ENCODE data around the gene KCNIP4. TPM values are rescaled to one million over a fixed set of nuclear protein-coding genes. Genes with fewer than 3 reads are reported as not detected.

Gene KCNIP4
- total RNA-seq, 3 donors from 2014 or later (not counting 1 experiment from before 2014, with no cell fraction given) = not detected

- no peak for DNase-seq
- Mint-ChIP-seq H3K36me3 (no peaks in the 10 kb centered on the region), H3K9me3 (peaks cover 0 to 8% of the 10 kb centered on the region in 2 donors), H3K4me3 (no peak overlapping the region), H3K27ac (no peak overlapping the region), H3K27me3 (ENCODE audit: low read depth in 2 of 2) (no peaks in the 10 kb centered on the region), H3K4me1 (no peaks in the 10 kb centered on the region)
- no peaks in the 10 kb centered on the region for H3K9me3 ChIP-seq (ENCODE audit: control insufficient read depth, insufficient read depth, low read length)
- no peak overlapping the region for H3K4me3 ChIP-seq (ENCODE audit: low read length)
- no peaks in the 10 kb centered on the region for H3K27me3 ChIP-seq (ENCODE audit: control insufficient read depth, insufficient read depth, low read length)
- TF ChIP-seq, protein P1, sequence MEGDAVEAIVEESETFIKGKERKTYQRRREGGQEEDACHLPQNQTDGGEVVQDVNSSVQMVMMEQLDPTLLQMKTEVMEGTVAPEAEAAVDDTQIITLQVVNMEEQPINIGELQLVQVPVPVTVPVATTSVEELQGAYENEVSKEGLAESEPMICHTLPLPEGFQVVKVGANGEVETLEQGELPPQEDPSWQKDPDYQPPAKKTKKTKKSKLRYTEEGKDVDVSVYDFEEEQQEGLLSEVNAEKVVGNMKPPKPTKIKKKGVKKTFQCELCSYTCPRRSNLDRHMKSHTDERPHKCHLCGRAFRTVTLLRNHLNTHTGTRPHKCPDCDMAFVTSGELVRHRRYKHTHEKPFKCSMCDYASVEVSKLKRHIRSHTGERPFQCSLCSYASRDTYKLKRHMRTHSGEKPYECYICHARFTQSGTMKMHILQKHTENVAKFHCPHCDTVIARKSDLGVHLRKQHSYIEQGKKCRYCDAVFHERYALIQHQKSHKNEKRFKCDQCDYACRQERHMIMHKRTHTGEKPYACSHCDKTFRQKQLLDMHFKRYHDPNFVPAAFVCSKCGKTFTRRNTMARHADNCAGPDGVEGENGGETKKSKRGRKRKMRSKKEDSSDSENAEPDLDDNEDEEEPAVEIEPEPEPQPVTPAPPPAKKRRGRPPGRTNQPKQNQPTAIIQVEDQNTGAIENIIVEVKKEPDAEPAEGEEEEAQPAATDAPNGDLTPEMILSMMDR (IDR thresholded peaks at IDR 0.05) = no peak
- no peak for ATAC-seq
- no peaks in the 10 kb centered on the region for H3K36me3 ChIP-seq (ENCODE audit: control insufficient read depth, insufficient read depth, low read length)
- H3K27ac ChIP-seq (ENCODE audit: low read length) = no peak overlapping the region
- intact Hi-C loops (cut with micrococcal nuclease) = no loop called here
- whole genome bisulfite sequencing (ENCODE audit: insufficient coverage) = 67% methylated on average over 1 of the region's 1 CpG
- no peaks in the 10 kb centered on the region for H3K4me1 ChIP-seq (ENCODE audit: control insufficient read depth, insufficient read depth, low read length)
These were observed 310.3 kb downstream of the KCNIP4 start for GRCh38 chr4:21638171-21638725.

GRCh38 chr4:21628916-21629610, 319.5 kb downstream of the KCNIP4 start:
- DNase-seq (no peak), ATAC-seq (no peak)
- Histone ChIP-seq H3K27ac (ENCODE audit: low read length) (no peak overlapping the region), H3K4me3 (ENCODE audit: low read length) (no peak overlapping the region), H3K4me1 (ENCODE audit: control insufficient read depth, insufficient read depth, low read length) (no peaks in the 10 kb centered on the region), H3K27me3 (ENCODE audit: control insufficient read depth, insufficient read depth, low read length) (no peaks in the 10 kb centered on the region), H3K36me3 (ENCODE audit: control insufficient read depth, insufficient read depth, low read length) (no peaks in the 10 kb centered on the region), H3K9me3 (ENCODE audit: control insufficient read depth, insufficient read depth, low read length) (peaks cover 3% of the 10 kb centered on the region)
- Mint-ChIP-seq H3K36me3 (no peaks in the 10 kb centered on the region), H3K27ac (no peak overlapping the region), H3K27me3 (ENCODE audit: low read depth in 2 of 2) (no peaks in the 10 kb centered on the region), H3K9me3 (peaks cover 11 to 16% of the 10 kb centered on the region in 2 donors), H3K4me1 (no peaks in the 10 kb centered on the region), H3K4me3 (no peak overlapping the region)
- TF ChIP-seq, protein P1 (IDR thresholded peaks at IDR 0.05) = no peak
- WGBS (ENCODE audit: insufficient coverage) = 17% methylated on average over 2 of the region's 2 CpGs
- intact Hi-C loops (cut with micrococcal nuclease) = no loop called here

DNA sequence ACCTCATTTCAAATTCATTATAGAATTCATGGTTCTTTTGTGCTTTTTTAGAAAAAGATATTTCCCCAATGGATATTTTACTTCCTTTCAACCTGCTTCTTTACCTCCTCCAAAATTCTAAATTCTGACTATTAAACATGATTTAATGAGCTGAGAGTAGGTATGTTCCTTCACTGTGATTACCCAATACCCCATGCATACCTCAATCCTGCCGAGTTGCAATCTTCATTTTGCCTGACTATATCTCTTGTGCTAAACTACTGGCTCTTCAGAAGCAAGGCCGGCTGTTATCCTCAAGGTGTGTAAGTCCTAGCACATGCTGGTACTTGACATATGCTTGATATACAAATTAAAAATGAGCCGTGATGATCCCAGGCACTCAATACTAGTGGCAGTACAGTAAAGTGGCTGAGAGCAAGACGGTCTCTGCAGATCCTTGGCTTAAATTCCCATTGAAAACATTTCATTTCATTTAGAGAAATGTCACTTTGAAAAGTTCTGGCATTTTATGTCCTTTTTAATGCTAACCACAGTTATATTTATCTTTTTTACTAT, 320.4 kb downstream of the KCNIP4 start:
- peaks cover 11 to 16% of the 10 kb centered on the region in 2 donors for H3K9me3 Mint-ChIP-seq
- no peaks in the 10 kb centered on the region for H3K4me1 Mint-ChIP-seq
- no peak overlapping the region for H3K4me3 Mint-ChIP-seq
- no peak overlapping the region for H3K27ac ChIP-seq (ENCODE audit: low read length)
- no peak overlapping the region for H3K4me3 ChIP-seq (ENCODE audit: low read length)
- DNase-seq (no peak), ATAC-seq (no peak)
- 90% methylated on average over 4 of the region's 4 CpGs for WGBS (ENCODE audit: insufficient coverage)
- no peaks in the 10 kb centered on the region for H3K27me3 Mint-ChIP-seq (ENCODE audit: low read depth in 2 of 2)
- no peak overlapping the region for H3K27ac Mint-ChIP-seq
- H3K36me3 ChIP-seq (ENCODE audit: control insufficient read depth, insufficient read depth, low read length) = no peaks in the 10 kb centered on the region
- H3K9me3 ChIP-seq (ENCODE audit: control insufficient read depth, insufficient read depth, low read length) = peaks cover 3% of the 10 kb centered on the region
- no peaks in the 10 kb centered on the region for H3K27me3 ChIP-seq (ENCODE audit: control insufficient read depth, insufficient read depth, low read length)
- intact Hi-C loops (cut with micrococcal nuclease) = no loop called here
- TF ChIP-seq, protein P1 (IDR thresholded peaks at IDR 0.05) = no peak
- no peaks in the 10 kb centered on the region for H3K36me3 Mint-ChIP-seq
- H3K4me1 ChIP-seq (ENCODE audit: control insufficient read depth, insufficient read depth, low read length) = no peaks in the 10 kb centered on the region
